IPS-11a (cell line): Measurements from ENCODE around the gene DMD.
A peak's percentile ranks its signal among the peaks of the same experiment; 100 is the strongest.

Source experiments
- H3K4me3 ChIP-seq: one replicate; pipeline ENCODE4 v1.5.1; 2013; ENCODE audit warnings: low read depth, low read length, control low read depth

The DMD gene

GRCh38 chrX:31266203-31267076 lies 1944.9 kb downstream of the DMD start:
- peak overlapping the region; percentile 43 for H3K4me3 ChIP-seq

- H3K4me3 ChIP-seq: no peak overlapping the region
Measured at GRCh38 chrX:31265383-31265782, 1946.0 kb downstream of the DMD start.

- no peak overlapping the region for H3K4me3 ChIP-seq
Measured at GRCh38 chrX:31260351-31260750, 1951.0 kb downstream of the DMD start.

- H3K4me3 ChIP-seq: no peak overlapping the region
Measured at GRCh38 chrX:31258166-31258565, 1953.2 kb downstream of the DMD start.

- H3K4me3 ChIP-seq: no peak overlapping the region
Measured at GRCh38 chrX:31255310-31256033, 1955.9 kb downstream of the DMD start.

- no peak overlapping the region for H3K4me3 ChIP-seq
Measured at GRCh38 chrX:31252133-31252532, 1959.2 kb downstream of the DMD start.

GRCh38 chrX:31251336-31251735 lies 1960.0 kb downstream of the DMD start:
- no peak overlapping the region for H3K4me3 ChIP-seq

- H3K4me3 ChIP-seq: no peak overlapping the region
Measured at GRCh38 chrX:31245714-31246113, 1965.6 kb downstream of the DMD start.

GRCh38 chrX:31243804-31244203 lies 1967.5 kb downstream of the DMD start:
- no peak overlapping the region for H3K4me3 ChIP-seq

- no peak overlapping the region for H3K4me3 ChIP-seq
Measured at GRCh38 chrX:31240982-31241381, 1970.4 kb downstream of the DMD start.

GRCh38 chrX:31237189-31237588 lies 1974.2 kb downstream of the DMD start:
- H3K4me3 ChIP-seq: no peak overlapping the region

GRCh38 chrX:31236231-31236630 lies 1975.1 kb downstream of the DMD start:
- H3K4me3 ChIP-seq: no peak overlapping the region

GRCh38 chrX:31233941-31234496 lies 1977.3 kb downstream of the DMD start:
- no peak overlapping the region for H3K4me3 ChIP-seq

GRCh38 chrX:31232506-31232905 lies 1978.8 kb downstream of the DMD start:
- no peak overlapping the region for H3K4me3 ChIP-seq

GRCh38 chrX:31228909-31229308 lies 1982.4 kb downstream of the DMD start:
- H3K4me3 ChIP-seq: no peak overlapping the region

GRCh38 chrX:31228415-31228832 lies 1982.9 kb downstream of the DMD start:
- no peak overlapping the region for H3K4me3 ChIP-seq

GRCh38 chrX:31227250-31227649 lies 1984.1 kb downstream of the DMD start:
- no peak overlapping the region for H3K4me3 ChIP-seq

GRCh38 chrX:31225819-31226218 lies 1985.5 kb downstream of the DMD start:
- no peak overlapping the region for H3K4me3 ChIP-seq

- no peak overlapping the region for H3K4me3 ChIP-seq
Measured at GRCh38 chrX:31224381-31225012, 1986.9 kb downstream of the DMD start.

GRCh38 chrX:31223817-31224216 lies 1987.5 kb downstream of the DMD start:
- H3K4me3 ChIP-seq: no peak overlapping the region

GRCh38 chrX:31222946-31223345 lies 1988.4 kb downstream of the DMD start:
- no peak overlapping the region for H3K4me3 ChIP-seq
